ENCODE results near the gene ADIG.

The ADIG gene

GRCh38 chr20:38581013-38581412 lies at the start of gene ADIG:
ADIG (plus strand) TSS chr20:38581197; CDS start chr20:38581251, 54 bp downstream.
- DNase-seq = no peak

GRCh38 chr20:38534756-38535155 lies 46.2 kb upstream of the ADIG start:
- no peak for DNase-seq

GRCh38 chr20:38536310-38536709 lies 44.7 kb upstream of the ADIG start:
- no peak for DNase-seq

GRCh38 chr20:38537176-38537575 lies 43.8 kb upstream of the ADIG start:
- DNase-seq = no peak

GRCh38 chr20:38538789-38539188 lies 42.2 kb upstream of the ADIG start:
- no peak for DNase-seq

- no peak for DNase-seq
Measured at GRCh38 chr20:38543014-38543906, 37.7 kb upstream of the ADIG start.

- no peak for DNase-seq
Measured at GRCh38 chr20:38545771-38546170, 35.2 kb upstream of the ADIG start.

- no peak for DNase-seq
Measured at GRCh38 chr20:38547288-38548085, 33.5 kb upstream of the ADIG start.

GRCh38 chr20:38548356-38549083 lies 32.5 kb upstream of the ADIG start:
- DNase-seq = no peak

GRCh38 chr20:38550274-38550673 lies 30.7 kb upstream of the ADIG start:
- DNase-seq = no peak

GRCh38 chr20:38551056-38551626 lies 29.9 kb upstream of the ADIG start:
- DNase-seq = no peak

GRCh38 chr20:38554986-38555385 lies 26.0 kb upstream of the ADIG start:
- DNase-seq = no peak

GRCh38 chr20:38555395-38555794 lies 25.6 kb upstream of the ADIG start:
- DNase-seq = no peak

- no peak for DNase-seq
Measured at GRCh38 chr20:38557174-38557573, 23.8 kb upstream of the ADIG start.

- DNase-seq = no peak
Measured at GRCh38 chr20:38558596-38559360, 22.2 kb upstream of the ADIG start.

GRCh38 chr20:38559764-38560163 lies 21.2 kb upstream of the ADIG start:
- no peak for DNase-seq

GRCh38 chr20:38563802-38564431 lies 17.1 kb upstream of the ADIG start:
- no peak for DNase-seq

- DNase-seq = no peak
Measured at GRCh38 chr20:38564680-38565079, 16.3 kb upstream of the ADIG start.

- no peak for DNase-seq
Measured at GRCh38 chr20:38566036-38566598, 14.9 kb upstream of the ADIG start.

GRCh38 chr20:38569747-38570525 lies 11.1 kb upstream of the ADIG start:
- DNase-seq = no peak
